ENCODE measurements around the gene LRRC75A.

- no peak for TF ChIP-seq POLR2A (IDR thresholded peaks at IDR 0.05)
- TF ChIP-seq CTCF (IDR thresholded peaks at IDR 0.05), result no peak
Measured at GRCh38 chr17:16419074-16419928, 72.7 kb downstream of the LRRC75A start.

Data from uterus (tissue), 2 donors.